Measurements from ENCODE around the gene SLC22A1.

Gene SLC22A1

DNA sequence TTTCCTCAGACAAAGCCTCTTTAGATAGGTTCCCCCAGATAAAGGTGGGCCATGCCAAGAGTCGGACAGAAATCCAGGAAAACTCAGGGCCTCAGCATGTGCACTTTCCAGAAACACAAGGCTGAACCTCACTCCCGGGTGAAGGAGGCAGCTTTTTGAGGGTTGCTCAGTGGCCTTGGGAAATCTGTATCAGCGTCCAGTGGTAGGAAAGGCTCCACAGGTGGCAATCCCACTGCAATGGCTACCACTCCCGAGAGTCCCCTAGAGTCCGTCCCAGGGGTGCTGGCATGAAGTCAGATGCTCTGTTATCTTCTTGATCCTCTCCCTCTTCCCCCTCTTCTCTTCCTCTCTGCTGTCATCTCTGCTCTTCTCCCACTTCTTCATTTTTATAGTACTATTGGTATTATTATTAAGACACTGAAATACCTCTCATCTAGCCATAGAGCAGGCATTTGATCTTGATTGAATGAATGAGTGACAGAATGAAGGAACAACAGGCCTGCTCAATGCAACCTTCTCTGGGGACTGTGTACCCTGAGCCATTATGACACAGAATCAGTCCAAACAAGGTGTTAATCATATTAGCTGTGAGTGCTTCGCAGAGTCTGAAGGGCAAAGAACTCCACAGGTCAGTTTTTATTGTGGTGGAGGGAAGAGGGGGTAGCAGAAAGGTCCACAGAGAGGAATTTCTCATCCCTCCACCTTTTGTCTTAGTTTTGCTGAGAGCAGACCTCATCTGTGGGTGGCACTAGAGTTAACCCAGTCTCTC is 13.3 kb downstream of the SLC22A1 start:
- H4K8ac ChIP-seq (ENCODE audit: low read depth, low read length), result no peak overlapping the region
- no peaks in the 10 kb centered on the region for H3K36me3 ChIP-seq (ENCODE audit: control insufficient read depth, insufficient read depth, low read length)
- H3K4me1 ChIP-seq (ENCODE audit: control insufficient read depth, low read depth, low read length), result peaks cover 9% of the 10 kb centered on the region
- H3K79me1 ChIP-seq (ENCODE audit: low read length), result no peaks in the 10 kb centered on the region
- no peak overlapping the region for H3K27ac ChIP-seq (ENCODE audit: low read depth, low read length)
- H3K79me2 ChIP-seq (ENCODE audit: control insufficient read depth, insufficient read depth, low read length), result no peaks in the 10 kb centered on the region
- H3K9ac ChIP-seq (ENCODE audit: low read length), result no peak overlapping the region
- no peak overlapping the region for H4K5ac ChIP-seq (ENCODE audit: low read length)
- no peak overlapping the region for H3K4me2 ChIP-seq (ENCODE audit: low read length)
- H3K27me3 ChIP-seq (ENCODE audit: insufficient read depth, low read length, poor library complexity), result no peaks in the 10 kb centered on the region
- no peak overlapping the region for H2BK5ac ChIP-seq (ENCODE audit: low read length)
- H3K18ac ChIP-seq (ENCODE audit: low read length), result no peak overlapping the region
- DNase-seq, result no peak
- no peak overlapping the region for H2BK15ac ChIP-seq (replicated peaks; ENCODE audit: low read depth)
- no peak overlapping the region for H2AK5ac ChIP-seq (ENCODE audit: low read length)
- no peak overlapping the region for H3K23ac ChIP-seq (ENCODE audit: low read length)
- no peak overlapping the region for H3K4ac ChIP-seq (ENCODE audit: low read depth, low read length)
- H2BK120ac ChIP-seq (ENCODE audit: low read depth, low read length), result no peak overlapping the region
- no peak overlapping the region for H3K56ac ChIP-seq (ENCODE audit: low read length)
- no CpG with 5 or more reads among the region's 6 CpGs for WGBS (ENCODE audit: extremely low coverage, insufficient coverage, low lambda C conversion rate)
- H3K4me3 ChIP-seq (ENCODE audit: low read length), result no peak overlapping the region

DNA sequence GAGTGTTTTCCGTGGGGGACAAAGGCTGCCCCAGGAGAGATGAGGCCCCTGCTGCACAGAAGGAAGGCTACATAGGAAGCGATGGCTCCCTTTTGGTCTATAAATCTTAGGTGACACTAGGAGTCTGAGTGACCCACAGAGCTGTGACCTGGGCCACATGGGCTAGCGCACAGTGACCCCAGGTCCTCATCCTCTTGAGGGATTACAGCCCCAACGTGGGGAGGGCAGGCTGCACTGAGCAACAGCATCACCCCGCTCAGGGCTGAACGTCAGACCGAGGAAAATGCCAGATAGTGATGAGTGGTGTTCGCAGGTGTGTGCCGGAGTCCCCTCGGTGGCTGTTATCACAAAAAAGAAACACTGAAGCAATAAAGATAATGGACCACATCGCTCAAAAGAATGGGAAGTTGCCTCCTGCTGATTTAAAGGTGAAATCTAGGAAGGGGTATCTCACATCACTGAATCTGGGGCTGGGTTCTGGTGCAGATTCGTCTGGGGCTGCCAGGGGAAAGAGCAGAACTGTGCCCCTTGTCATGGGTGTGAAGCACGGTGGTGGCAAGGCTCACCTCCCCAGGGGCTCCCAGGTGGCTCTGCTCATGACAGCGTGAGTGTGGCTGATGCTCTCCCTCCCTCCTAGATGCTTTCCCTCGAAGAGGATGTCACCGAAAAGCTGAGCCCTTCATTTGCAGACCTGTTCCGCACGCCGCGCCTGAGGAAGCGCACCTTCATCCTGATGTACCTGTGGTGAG is 14.5 kb downstream of the SLC22A1 start:
- peaks cover 9% of the 10 kb centered on the region for H3K4me1 ChIP-seq (ENCODE audit: control insufficient read depth, low read depth, low read length)
- DNase-seq, result no peak
- no CpG with 5 or more reads among the region's 21 CpGs for WGBS (ENCODE audit: extremely low coverage, insufficient coverage, low lambda C conversion rate)
- H2BK5ac ChIP-seq (ENCODE audit: low read length), result no peak overlapping the region
- H3K23ac ChIP-seq (ENCODE audit: low read length), result no peak overlapping the region
- no peak overlapping the region for H3K9ac ChIP-seq (ENCODE audit: low read length)
- H3K4ac ChIP-seq (ENCODE audit: low read depth, low read length), result no peak overlapping the region
- H3K27me3 ChIP-seq (ENCODE audit: insufficient read depth, low read length, poor library complexity), result no peaks in the 10 kb centered on the region
- no peaks in the 10 kb centered on the region for H3K79me1 ChIP-seq (ENCODE audit: low read length)
- no peak overlapping the region for H2BK120ac ChIP-seq (ENCODE audit: low read depth, low read length)
- H3K56ac ChIP-seq (ENCODE audit: low read length), result no peak overlapping the region
- no peak overlapping the region for H2AK5ac ChIP-seq (ENCODE audit: low read length)
- H3K18ac ChIP-seq (ENCODE audit: low read length), result no peak overlapping the region
- H3K79me2 ChIP-seq (ENCODE audit: control insufficient read depth, insufficient read depth, low read length), result no peaks in the 10 kb centered on the region
- no peak overlapping the region for H4K5ac ChIP-seq (ENCODE audit: low read length)
- H4K8ac ChIP-seq (ENCODE audit: low read depth, low read length), result no peak overlapping the region
- no peak overlapping the region for H2BK15ac ChIP-seq (replicated peaks; ENCODE audit: low read depth)
- no peaks in the 10 kb centered on the region for H3K36me3 ChIP-seq (ENCODE audit: control insufficient read depth, insufficient read depth, low read length)
- H3K4me3 ChIP-seq (ENCODE audit: low read length), result no peak overlapping the region
- no peak overlapping the region for H3K4me2 ChIP-seq (ENCODE audit: low read length)
- no peak overlapping the region for H3K27ac ChIP-seq (ENCODE audit: low read depth, low read length)

DNA sequence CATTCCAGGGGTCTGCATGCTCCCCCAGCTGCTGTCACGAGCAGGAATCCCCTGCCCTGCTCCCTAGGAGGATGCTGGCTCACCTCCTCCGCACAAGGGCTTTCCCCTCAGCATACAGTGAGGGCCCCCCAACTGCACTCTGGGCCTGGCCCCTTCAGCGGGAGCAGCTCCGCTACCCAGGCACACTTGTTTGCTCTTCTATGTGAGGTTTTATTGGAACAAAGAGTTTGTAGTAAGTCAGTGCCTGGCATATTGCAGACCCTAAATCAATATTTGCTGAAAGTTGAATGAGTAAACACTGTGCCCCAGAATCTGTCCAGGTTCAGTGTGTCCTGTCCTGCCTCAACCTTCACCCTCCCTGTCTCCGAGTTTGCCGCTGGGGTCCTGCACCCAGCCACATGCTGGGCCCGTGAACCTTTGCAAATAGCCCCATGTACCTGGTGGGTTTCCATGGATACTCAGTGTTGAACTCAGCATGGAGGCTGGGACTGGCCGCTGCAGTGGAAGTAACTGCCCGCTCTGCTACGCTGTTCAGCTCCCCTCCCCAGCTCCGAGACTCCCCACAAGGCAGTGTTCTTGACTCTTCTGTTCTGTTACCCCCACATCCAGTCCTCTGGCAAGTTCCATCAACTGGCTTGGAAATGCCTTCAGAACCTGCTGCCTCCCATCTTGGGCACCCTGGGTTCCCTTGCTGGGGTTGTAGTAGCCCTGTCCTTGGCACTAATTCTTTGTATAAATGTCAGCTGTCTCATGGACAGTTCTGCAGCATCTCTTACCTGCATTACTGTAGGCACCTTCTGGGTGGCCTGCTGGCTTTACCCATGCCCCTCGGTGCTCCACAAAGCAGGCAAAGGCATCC is 15.7 kb downstream of the SLC22A1 start:
- no peaks in the 10 kb centered on the region for H3K36me3 ChIP-seq (ENCODE audit: control insufficient read depth, insufficient read depth, low read length)
- no peak overlapping the region for H2BK5ac ChIP-seq (ENCODE audit: low read length)
- H3K27me3 ChIP-seq (ENCODE audit: insufficient read depth, low read length, poor library complexity), result no peaks in the 10 kb centered on the region
- H3K18ac ChIP-seq (ENCODE audit: low read length), result no peak overlapping the region
- H3K4me3 ChIP-seq (ENCODE audit: low read length), result no peak overlapping the region
- H3K9ac ChIP-seq (ENCODE audit: low read length), result no peak overlapping the region
- peaks cover 5% of the 10 kb centered on the region for H3K4me1 ChIP-seq (ENCODE audit: control insufficient read depth, low read depth, low read length)
- no peak overlapping the region for H4K5ac ChIP-seq (ENCODE audit: low read length)
- DNase-seq, result peak; percentile 31
- H3K4ac ChIP-seq (ENCODE audit: low read depth, low read length), result no peak overlapping the region
- H3K27ac ChIP-seq (ENCODE audit: low read depth, low read length), result no peak overlapping the region
- no peak overlapping the region for H3K23ac ChIP-seq (ENCODE audit: low read length)
- H3K79me1 ChIP-seq (ENCODE audit: low read length), result no peaks in the 10 kb centered on the region
- no peak overlapping the region for H3K4me2 ChIP-seq (ENCODE audit: low read length)
- no peak overlapping the region for H2AK5ac ChIP-seq (ENCODE audit: low read length)
- H3K56ac ChIP-seq (ENCODE audit: low read length), result peak overlapping the region; percentile 6
- H3K79me2 ChIP-seq (ENCODE audit: control insufficient read depth, insufficient read depth, low read length), result no peaks in the 10 kb centered on the region
- WGBS (ENCODE audit: extremely low coverage, insufficient coverage, low lambda C conversion rate), result no CpG with 5 or more reads among the region's 12 CpGs
- no peak overlapping the region for H4K8ac ChIP-seq (ENCODE audit: low read depth, low read length)
- no peak overlapping the region for H2BK120ac ChIP-seq (ENCODE audit: low read depth, low read length)
- H2BK15ac ChIP-seq (replicated peaks; ENCODE audit: low read depth), result no peak overlapping the region

DNA sequence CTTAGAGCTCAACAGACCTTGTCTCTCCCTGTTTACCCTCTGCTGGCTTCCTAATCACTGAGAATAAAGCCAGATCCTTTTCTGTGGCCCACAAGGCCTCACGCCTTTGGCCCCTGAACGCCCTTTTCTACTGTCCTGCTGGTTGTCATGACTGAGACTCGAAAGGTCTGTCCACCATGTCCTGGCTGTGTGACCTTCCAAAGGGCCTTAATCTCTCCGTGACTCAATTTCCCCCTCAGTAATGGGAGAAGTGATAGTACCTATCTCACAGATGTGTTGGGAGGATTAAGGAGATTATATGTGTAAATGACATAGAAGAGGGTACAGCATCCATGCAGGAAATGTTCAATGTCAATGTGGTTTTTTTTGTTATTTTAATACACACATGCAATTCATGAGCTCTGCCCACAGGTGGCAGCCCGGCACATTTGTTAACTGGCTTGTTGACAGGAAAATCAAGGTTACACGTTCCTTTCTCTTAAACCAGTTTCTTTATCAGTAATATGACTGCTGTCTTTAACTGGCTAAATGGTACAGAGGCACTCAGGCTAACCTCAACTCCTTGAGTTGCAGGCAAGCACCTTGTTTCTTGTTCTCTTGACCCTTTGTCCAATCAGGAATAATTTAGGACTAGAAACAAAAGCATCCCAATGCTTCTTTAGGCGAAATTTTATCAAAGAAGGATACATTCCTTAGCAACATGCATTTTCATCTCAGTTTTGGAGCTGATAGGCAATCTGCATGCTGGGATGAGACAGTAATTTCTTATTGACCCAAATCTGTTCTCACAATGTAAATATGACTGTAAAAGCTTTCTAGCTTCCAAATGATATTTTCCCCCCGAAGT is 16.6 kb downstream of the SLC22A1 start:
- Histone ChIP-seq H3K79me1 (ENCODE audit: low read length) (no peaks in the 10 kb centered on the region), H2AK5ac (ENCODE audit: low read length) (peak overlapping the region; percentile 16), H3K36me3 (ENCODE audit: control insufficient read depth, insufficient read depth, low read length) (no peaks in the 10 kb centered on the region), H3K9ac (ENCODE audit: low read length) (no peak overlapping the region), H2BK120ac (ENCODE audit: low read depth, low read length) (no peak overlapping the region), H3K27ac (ENCODE audit: low read depth, low read length) (no peak overlapping the region), H3K4me2 (ENCODE audit: low read length) (no peak overlapping the region), H3K27me3 (ENCODE audit: insufficient read depth, low read length, poor library complexity) (no peaks in the 10 kb centered on the region), H4K5ac (ENCODE audit: low read length) (no peak overlapping the region), H3K4me3 (ENCODE audit: low read length) (no peak overlapping the region), H3K79me2 (ENCODE audit: control insufficient read depth, insufficient read depth, low read length) (no peaks in the 10 kb centered on the region), H2BK15ac (replicated peaks; ENCODE audit: low read depth) (no peak overlapping the region), H3K56ac (ENCODE audit: low read length) (peak overlapping the region; percentile 6), H3K4me1 (ENCODE audit: control insufficient read depth, low read depth, low read length) (peaks cover 2% of the 10 kb centered on the region), H4K8ac (ENCODE audit: low read depth, low read length) (no peak overlapping the region), H2BK5ac (ENCODE audit: low read length) (no peak overlapping the region), H3K23ac (ENCODE audit: low read length) (no peak overlapping the region), H3K4ac (ENCODE audit: low read depth, low read length) (no peak overlapping the region), H3K18ac (ENCODE audit: low read length) (peak overlapping the region; percentile 43)
- peak; percentile 64 for DNase-seq
- no CpG with 5 or more reads among the region's 8 CpGs for WGBS (ENCODE audit: extremely low coverage, insufficient coverage, low lambda C conversion rate)

DNA sequence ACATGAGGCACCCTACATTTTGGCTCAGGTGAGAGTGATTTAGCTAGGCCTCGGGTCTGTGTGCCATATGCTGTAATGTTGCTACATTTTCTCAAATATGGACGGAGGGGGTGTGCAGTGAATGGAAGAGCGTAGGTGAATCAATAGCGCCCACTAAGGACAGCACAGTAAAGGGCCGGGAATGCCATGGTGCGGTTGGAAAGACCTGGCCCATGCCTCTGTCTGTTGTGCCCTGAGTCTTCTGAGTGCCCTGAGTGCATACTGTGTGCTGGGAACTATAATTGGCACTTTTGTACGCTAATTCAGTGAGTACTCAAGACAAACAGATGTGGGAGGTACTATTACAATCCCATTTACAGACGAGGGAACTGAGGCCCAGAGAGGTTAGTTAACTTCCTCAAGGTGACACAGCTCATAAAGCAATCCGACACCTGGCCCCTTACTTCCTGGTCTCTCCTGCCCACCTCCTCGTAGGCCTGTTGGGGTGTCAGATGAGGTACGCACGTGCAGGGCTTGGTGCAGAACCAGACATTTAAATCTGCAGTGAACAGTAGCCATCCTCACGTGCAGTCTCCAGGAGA is 17.3 kb downstream of the SLC22A1 start:
- no peak overlapping the region for H3K4me2 ChIP-seq (ENCODE audit: low read length)
- H3K23ac ChIP-seq (ENCODE audit: low read length), result no peak overlapping the region
- H3K56ac ChIP-seq (ENCODE audit: low read length), result peak overlapping the region; percentile 38
- no peaks in the 10 kb centered on the region for H3K36me3 ChIP-seq (ENCODE audit: control insufficient read depth, insufficient read depth, low read length)
- H3K4me3 ChIP-seq (ENCODE audit: low read length), result no peak overlapping the region
- no peak overlapping the region for H2AK5ac ChIP-seq (ENCODE audit: low read length)
- DNase-seq, result no peak
- no CpG with 5 or more reads among the region's 13 CpGs for WGBS (ENCODE audit: extremely low coverage, insufficient coverage, low lambda C conversion rate)
- peak overlapping the region; percentile 41 for H3K4ac ChIP-seq (ENCODE audit: low read depth, low read length)
- H4K5ac ChIP-seq (ENCODE audit: low read length), result no peak overlapping the region
- H3K4me1 ChIP-seq (ENCODE audit: control insufficient read depth, low read depth, low read length), result no peaks in the 10 kb centered on the region
- no peaks in the 10 kb centered on the region for H3K27me3 ChIP-seq (ENCODE audit: insufficient read depth, low read length, poor library complexity)
- no peak overlapping the region for H4K8ac ChIP-seq (ENCODE audit: low read depth, low read length)
- H2BK15ac ChIP-seq (replicated peaks; ENCODE audit: low read depth), result no peak overlapping the region
- peak overlapping the region; percentile 43 for H3K18ac ChIP-seq (ENCODE audit: low read length)
- no peak overlapping the region for H3K27ac ChIP-seq (ENCODE audit: low read depth, low read length)
- H3K79me2 ChIP-seq (ENCODE audit: control insufficient read depth, insufficient read depth, low read length), result no peaks in the 10 kb centered on the region
- H2BK120ac ChIP-seq (ENCODE audit: low read depth, low read length), result no peak overlapping the region
- no peak overlapping the region for H3K9ac ChIP-seq (ENCODE audit: low read length)
- no peak overlapping the region for H2BK5ac ChIP-seq (ENCODE audit: low read length)
- no peaks in the 10 kb centered on the region for H3K79me1 ChIP-seq (ENCODE audit: low read length)

All from mesendoderm (in vitro differentiated cells).